ENCODE results near the gene EHBP1L1.
A peak's percentile ranks its signal among the peaks of the same experiment; 100 is the strongest.

EHBP1L1 gene

DNA sequence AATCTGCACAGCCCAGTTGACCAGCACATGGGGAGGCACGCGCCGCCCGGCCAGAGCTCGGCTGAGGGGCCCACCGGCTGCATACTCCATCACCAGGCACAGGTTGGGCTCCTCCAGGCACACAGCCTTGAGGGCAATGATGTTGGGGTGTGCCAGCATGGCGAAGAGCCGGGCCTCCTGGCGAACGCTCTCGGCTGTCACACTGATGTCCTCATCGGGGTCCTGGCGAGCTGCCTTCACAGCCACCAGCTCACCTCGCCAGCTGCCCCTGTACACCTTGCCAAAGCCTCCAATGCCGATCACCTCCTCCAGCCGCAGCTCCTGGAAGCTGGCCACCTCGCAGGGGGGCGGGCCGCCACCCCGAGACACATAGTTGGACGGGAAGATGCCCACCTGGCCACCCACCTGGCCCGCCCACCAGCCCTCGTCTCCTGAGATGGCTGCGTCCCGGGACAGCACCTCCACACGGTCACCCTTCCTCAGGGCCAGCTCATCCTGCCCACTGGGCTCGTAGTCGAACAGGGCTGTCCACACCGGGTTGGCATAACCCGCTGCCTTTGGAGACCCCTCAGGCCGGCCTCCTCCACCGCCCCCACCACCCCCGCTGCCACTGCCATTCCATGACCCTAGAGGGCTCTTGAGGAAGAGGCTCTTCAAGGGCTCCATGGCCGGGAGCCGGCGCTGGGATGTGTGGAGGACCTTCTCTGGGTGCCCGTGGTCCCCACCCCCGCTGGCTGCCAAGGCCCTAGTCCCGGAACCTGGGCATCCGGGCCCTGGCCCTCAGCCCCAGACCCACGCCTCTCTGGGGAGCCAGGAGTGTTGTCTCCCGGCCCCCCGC, 37.5 kb downstream of the EHBP1L1 start:
- TF ChIP-seq, protein P1, sequence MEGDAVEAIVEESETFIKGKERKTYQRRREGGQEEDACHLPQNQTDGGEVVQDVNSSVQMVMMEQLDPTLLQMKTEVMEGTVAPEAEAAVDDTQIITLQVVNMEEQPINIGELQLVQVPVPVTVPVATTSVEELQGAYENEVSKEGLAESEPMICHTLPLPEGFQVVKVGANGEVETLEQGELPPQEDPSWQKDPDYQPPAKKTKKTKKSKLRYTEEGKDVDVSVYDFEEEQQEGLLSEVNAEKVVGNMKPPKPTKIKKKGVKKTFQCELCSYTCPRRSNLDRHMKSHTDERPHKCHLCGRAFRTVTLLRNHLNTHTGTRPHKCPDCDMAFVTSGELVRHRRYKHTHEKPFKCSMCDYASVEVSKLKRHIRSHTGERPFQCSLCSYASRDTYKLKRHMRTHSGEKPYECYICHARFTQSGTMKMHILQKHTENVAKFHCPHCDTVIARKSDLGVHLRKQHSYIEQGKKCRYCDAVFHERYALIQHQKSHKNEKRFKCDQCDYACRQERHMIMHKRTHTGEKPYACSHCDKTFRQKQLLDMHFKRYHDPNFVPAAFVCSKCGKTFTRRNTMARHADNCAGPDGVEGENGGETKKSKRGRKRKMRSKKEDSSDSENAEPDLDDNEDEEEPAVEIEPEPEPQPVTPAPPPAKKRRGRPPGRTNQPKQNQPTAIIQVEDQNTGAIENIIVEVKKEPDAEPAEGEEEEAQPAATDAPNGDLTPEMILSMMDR (IDR thresholded peaks at IDR 0.05) = no peak
- Histone ChIP-seq H3K4me3 (peak overlapping the region; percentile 83), H3K27ac (peak overlapping the region; percentile 93 to 95)
- DNase-seq (ENCODE audit: low spot score) = no peak

DNA sequence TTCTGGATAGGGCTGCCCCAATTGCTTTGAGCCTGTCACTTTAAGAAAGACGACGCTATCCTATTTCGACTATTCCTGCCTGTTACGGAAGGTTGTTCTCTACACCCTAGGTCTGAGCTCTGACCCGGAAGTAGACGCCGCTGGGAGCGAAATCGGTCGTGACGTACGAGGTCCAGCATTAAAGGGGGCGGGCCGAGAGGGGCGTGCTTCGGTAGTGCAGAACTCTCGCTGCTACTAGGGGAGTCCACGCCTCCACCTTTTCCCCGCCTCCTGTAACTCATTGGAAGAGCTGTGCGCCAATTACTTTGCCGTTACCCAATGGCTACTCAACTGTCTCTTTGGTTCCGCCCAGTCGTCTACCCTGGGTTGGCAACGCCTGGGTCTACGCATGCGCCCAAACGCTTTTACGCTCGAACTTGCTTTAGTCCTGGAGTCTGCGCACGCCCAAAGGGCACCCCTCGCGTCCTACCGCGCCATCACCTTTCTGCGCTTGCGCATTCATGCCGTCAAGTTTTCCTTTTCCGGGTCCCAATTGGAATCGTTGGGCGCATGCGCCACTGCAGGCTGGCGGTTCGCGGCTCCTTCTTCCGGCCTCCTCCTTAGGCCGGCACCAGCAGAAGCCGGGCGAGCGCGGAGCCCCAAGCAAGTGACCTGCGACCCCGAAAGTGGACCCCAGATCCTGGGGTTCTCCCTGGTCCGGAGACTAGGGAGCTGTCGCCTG, 39.5 kb downstream of the EHBP1L1 start, which contains the start of gene PCNX3:
TSS of gene PCNX3 (plus strand) at position 548 of the 721 bp plus-strand sequence. CDS start 536 bp downstream, outside the sequence.
- DNase-seq (ENCODE audit: low spot score) = peak; percentile 100
- H3K4me3 ChIP-seq = peak within 1 kb of the TSS; percentile 99
- TF ChIP-seq, protein P1 (IDR thresholded peaks at IDR 0.05) = no peak
- peak within 1 kb of the TSS; percentile 93 to 95 for H3K27ac ChIP-seq

DNA sequence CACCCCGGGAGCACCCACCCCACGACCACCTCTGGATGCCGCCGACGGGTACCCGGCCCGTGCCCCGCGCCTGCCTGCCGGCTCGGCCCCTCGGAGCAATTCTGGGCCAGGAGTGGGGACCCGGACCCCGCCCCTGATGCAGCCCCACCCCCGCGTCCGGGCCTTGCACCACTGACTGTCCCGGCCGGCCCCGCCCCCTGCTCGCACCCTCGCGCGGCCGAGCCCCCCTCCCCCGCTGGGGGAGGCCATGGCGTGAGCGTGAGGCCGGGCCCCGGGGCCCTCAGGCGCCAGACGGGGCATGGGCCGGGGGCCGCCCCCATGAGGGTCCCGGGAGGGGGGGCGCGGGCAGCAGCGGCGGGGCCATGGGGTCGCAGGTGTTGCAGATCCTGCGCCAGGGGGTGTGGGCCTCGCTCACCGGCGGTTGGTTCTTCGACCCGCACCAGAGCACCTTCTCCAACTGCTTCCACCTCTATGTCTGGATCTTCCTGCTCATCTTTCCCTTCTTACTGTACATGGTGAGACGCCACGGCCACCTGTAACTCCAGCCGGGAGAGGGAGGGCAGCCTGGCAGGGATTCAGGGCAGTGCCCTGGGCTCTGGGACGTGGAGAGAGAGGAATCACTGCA, 40.2 kb downstream of the EHBP1L1 start:
- TF ChIP-seq, protein P1 (IDR thresholded peaks at IDR 0.05) = no peak
- Histone ChIP-seq H3K4me3 (peak overlapping the region; percentile 99), H3K27ac (peak overlapping the region; percentile 68 to 93)
- no peak for DNase-seq (ENCODE audit: low spot score)

DNA sequence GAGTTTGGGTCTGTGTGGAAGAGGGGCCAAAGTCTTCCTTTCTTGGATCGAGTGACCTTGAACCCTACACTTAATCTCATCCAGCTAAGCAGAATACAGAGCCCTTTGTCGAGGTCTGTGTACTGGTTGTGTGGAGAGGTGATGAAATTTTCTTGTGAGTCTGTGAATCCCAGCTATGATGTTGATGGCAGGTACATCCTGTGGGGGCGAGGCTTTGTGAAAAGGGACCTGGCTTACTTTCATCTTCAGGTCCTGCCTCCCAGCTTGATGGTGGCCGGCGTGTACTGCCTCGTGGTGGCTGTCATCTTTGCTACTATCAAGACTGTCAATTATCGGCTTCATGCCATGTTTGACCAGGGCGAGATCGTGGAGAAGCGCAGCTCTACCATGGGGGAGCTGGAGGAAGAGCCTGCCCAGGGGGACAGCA, 40.7 kb downstream of the EHBP1L1 start:
- TF ChIP-seq, protein P1 (IDR thresholded peaks at IDR 0.05) = no peak
- DNase-seq (ENCODE audit: low spot score) = no peak
- peak overlapping the region; percentile 99 for H3K4me3 ChIP-seq
- peak overlapping the region in 1 of 2 donors; percentile 93 for H3K27ac ChIP-seq

DNA sequence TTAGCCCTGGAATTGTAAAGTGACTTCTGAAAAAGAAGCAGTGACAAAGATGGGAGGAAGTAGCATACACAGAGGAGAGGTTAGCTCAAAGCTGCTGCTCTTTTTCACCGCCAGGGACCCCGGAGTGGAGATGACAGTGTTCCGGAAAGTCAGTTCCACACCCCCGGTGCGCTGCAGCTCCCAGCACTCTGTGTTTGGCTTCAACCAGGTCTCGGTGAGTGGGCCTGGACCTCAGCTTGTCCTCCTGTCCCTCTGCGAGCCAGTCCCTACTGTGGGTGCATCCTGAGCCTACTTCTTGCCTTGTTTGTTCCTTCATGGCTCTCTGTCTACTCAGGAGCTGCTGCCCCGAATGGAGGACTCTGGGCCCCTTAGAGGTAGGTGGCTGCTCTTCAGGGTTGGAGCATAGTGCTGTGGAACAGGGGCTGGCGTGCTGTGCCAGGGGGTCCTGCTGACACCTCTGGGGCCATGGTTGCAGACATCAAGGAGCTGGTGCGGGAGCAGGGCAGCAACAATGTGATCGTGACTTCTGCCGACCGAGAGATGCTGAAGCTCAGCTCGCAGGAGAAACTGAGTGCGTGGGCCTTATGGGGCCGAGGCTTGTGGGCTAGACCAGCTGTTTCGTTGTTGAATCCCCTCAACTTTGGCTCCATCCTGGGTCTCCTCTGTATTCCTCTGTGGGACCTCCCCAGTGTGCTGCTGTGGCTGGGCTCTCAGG, 41.4 kb downstream of the EHBP1L1 start:
- Histone ChIP-seq H3K4me3 (peak overlapping the region; percentile 99), H3K27ac (no peak overlapping the region)
- TF ChIP-seq, protein P1 (IDR thresholded peaks at IDR 0.05) = no peak
- no peak for DNase-seq (ENCODE audit: low spot score)

DNA sequence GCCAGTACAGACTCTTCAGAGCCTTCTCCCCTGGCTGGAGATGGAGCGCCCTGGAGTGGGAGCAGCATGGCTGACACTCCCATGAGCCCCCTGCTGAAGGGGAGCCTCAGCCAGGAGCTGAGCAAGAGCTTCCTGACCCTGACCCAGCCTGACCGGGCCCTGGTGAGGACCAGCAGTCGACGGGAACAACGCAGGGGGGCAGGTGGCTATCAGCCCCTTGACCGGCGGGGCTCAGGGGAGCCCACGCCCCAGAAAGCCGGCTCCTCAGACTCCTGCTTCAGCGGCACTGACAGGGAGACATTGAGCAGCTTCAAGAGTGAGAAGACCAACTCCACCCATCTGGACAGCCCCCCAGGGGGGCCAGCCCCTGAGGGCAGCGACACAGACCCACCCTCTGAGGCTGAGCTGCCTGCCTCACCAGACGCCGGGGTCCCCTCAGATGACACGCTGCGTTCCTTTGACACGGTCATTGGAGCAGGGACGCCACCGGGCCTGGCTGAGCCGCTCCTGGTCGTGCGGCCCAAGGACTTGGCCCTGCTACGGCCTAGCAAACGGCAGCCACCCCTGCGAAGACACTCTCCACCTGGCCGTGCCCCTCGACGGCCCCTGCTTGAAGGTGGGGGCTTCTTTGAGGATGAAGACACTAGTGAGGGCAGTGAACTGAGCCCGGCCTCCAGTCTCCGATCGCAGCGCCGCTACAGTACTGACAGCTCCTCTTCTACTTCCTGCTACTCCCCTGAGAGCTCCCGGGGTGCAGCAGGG, 42.3 kb downstream of the EHBP1L1 start:
- TF ChIP-seq, protein P1 (IDR thresholded peaks at IDR 0.05) = no peak
- no peak for DNase-seq (ENCODE audit: low spot score)

More for the DNA sequence above, 42.3 kb downstream of the EHBP1L1 start:
- Histone ChIP-seq H3K27ac (no peak overlapping the region), H3K4me3 (no peak overlapping the region)
